Measurements from ENCODE around the gene CCDC187.

CCDC187 gene

DNA sequence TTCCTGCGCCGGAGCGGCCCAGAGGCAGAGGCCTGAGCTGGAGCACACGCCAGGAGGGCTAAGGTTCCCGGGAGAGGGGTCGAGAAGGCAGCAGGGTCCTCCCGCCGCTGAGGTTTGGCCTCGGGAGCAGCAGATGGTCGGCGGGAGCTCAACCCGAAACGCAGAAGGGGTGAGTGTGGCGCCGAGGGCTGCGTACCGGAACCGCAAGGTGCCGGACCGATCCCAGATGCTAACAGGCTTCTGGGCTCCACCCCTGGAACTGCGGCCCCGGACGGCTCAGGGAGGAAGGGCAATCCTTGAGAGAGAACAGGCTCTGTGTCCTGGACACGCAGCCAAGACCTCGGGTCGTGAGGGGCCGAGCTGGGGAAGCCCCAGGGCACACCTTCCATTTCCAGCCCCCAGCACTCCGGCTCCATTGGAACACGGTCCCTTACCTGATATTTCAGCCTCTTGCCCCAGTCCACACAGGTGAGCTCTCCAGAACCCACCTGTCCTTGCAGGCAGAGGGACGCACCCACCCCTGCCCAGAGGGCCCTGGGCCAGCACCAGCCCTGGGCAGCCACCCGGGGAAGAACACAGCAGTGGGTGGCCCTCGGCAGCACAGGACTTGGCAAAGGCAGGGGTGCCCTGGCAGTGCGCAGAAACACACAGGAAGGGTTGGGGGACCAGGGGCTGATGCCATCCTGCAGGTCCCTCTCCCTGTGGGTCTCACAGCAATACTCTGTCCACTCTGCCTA lies 100.3 kb downstream of the CCDC187 start:
- DNase-seq: no peak

DNA sequence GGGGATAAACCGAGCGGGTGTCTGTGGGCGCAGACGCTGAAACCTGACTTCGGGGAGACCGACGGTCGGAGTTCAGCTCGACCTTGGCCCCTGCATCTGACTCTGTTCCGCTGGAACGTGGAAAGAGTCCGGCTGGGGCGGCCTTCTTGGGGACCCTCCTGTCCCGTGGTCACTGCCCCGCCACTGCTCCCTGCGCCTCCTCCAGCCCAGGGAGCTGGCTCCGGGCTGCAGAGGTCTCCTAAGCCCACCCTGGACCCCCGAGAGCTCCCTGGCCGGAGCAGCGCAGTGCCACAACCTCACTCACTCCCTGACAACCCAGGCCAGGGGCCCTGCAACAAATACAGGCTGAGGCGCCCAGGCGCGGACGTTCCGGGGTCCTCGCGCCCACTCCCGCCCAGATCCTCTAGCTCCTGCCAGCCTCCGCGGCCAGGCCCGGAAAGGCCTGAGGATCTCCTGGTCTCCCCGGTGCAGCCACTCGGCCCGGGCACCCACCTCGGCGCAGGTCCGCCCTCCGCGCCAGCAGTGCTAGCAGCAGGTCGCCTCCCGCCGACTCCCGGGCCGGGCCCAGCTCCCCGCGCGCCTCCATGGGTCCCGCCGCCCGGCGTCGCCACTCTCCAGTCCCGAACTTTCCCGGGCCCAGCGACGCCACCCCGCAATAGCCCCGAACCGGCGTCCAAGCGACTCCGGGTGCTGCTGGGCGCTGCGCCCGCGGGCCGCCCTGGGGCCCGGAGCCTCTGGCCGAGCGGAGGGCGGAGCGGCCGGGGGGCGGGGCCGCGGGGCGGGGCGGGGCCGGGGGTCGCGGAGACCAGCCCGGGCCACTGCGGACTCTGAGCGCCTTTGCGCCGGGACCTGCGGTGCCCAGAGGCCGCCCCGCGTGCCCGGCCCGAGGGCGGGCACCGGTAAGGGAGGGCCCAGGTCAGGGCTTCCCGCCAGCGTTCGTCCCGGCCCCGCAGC lies 101.2 kb downstream of the CCDC187 start:
- DNase-seq: no peak

DNA sequence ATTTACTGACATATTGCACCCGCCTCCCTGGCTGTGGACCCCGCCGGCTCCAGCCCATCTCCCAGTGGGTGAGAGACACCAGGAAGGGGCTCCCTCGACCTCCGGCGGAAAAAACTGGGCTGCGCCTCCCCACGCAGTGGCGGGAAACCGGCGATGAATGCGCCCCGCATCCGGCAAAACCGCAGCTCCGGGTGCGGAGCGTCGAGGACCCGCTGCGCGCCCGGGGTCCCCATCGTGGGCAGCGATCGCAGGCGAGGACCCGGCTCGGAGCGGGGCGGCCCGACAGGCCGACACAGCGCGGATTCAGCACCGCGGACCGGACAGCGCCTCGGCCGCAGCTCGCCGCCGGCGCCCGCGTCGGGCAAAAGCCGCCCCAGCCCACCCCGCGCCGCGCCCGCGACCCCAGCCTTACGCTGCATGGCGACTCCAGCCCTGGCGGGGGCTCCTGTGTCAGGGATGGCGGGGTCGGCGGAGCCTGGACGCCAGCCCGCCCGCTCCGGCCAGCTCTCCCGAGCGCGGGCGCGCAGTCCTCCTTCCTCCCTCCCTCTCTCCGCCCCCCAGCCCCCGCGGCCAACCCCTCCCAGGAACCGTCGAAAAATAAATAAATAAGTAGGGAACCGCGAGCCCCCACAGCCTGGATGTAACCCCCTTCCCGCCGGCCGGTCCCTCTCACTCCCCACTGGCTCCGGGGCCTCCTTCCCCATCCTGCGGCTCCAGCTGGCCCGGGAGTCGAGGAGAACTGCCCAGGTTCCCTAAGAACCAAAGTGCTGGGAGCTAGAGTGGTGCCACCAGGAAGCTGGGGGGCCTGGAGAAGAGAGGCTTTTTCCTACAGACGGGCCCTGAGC lies 102.1 kb downstream of the CCDC187 start:
- DNase-seq: no peak

DNA sequence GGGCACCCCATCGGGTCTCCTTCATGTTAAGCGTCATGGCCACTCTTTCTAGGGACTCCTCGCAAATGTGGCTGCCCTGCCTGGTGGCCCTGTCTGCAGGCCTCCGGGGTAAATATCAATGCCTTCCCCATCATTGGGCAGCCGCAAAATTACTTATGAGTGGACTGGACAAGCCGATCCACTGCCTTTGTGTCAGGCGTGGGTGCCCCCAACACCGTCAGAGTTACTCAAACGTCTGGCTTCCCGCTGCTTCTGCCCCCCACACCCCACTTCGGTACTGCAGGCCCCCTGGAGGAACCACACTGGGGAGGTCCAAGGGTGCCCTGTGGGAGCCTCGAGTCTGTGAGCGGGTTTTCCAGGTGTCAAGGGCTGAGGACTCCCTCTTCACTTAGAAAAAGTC lies 102.7 kb downstream of the CCDC187 start:
- DNase-seq: no peak

DNA sequence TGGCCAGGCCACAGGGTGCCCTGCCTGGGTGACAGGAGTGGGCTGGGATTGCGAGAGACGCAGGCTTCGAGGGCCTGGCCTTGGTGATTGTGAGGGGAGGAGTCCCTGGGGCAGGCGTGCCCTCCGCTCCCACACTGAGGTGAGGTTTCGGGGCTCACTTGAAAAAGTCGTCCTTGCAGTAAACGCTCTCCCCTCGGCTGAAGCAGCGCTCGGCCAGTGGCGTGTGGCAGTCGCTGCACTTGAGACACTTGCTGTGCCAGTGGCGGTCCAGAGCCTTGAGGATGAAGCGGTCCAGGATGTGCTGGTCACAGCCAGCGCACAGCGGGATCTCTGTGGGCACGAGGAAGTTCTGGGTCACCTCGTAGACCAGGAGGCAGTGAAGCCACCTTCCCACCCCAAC lies 103.5 kb downstream of the CCDC187 start:
- no peak for DNase-seq

All from activated CD4-positive, CD25-positive, alpha-beta regulatory T cell (primary cell).